GM03348 (cell line): ENCODE measurements around the gene DENND4A.
"Not testable (repeated sequence)": the region's sequence is repeated elsewhere in the genome, so short reads cannot be mapped to it uniquely, and the experiment has no call there.

Source experiments
- DNase-seq: peaks from one replicate; pipeline ENCODE4 v3.0.0; 2012; ENCODE audit warnings: low spot score

The DENND4A gene

DNA sequence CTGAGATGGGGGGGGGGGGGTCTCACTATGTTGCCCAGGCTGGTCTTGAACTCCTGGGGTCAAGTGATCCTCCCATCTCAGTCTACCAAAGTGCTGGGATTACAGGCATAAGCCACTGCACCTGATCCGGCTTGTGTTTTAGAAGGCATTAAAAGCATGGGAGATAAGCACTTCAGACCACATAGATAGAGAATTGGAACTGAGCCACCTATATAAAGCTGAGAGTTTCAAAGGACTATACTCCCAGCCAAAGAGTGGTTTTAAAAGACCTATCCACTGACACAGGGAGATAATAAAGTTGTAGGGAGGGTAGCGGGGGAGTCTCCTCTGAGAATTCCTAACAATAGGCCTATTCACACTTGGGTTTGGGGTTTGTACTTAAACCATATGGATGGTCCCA lies 34.8 kb downstream of the DENND4A start:
- no peak for DNase-seq

DNA sequence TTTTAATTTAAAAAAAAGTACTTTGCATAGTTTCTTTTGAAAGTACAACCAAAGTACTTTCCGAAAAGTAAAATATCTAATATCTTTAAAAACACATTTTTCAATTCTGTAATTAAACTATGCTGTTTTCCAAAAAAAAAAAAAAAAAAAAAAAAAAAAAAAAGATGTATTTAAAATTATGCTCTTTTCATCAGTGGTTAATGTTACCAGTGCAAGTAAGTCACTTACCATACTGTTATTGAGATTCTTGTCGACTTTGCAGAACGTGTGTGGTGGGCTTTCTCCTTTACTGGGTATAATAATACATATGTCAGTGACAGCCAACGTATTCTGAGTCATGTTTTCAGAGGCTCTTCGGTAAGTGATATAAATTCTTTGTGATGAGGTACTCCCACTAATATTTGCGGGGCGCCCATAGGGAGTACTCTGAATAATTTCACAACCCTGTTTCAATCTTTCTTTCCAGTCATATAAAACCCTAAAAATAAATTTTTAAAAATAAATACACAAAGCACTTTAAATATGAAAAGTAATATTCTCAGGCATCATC lies 39.9 kb downstream of the DENND4A start:
- no peak for DNase-seq

DNA sequence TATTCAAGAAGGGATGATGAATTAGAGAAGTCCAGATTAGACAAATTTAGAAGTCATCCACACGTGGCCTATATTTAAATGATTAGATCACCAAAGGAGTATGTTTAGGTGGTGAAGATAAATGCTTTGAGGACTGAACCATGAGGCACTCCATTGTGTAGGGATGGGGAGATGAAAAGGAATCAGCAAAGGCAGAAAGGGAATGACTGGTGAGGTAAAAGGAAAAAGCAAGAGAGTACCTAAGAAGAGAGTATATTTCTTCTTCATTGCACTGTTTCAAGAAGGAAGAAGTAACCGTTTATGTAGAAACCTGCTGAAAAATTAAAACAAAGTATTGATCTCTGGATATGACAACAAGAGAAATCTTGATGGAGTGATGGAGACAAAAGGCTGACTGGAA lies 40.7 kb downstream of the DENND4A start:
- DNase-seq: no peak

DNA sequence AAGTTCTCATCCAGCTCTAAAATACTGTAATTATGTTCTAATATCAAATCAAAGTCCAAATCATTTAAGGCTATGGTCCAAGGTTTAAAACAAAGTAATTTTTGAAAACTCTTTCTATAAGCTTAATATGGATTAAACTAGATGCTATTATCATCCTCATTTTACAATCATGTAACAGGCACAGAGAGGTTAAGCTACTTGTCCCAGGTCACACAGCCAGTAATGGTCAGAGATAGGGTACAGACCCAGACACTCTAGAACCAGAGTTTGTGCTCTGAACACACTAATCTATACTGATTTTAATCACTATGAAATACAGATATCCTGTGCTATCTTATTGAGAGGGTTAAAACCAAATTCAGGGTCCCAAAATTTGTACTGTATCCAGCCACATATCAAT lies 44.8 kb downstream of the DENND4A start:
- no peak for DNase-seq

DNA sequence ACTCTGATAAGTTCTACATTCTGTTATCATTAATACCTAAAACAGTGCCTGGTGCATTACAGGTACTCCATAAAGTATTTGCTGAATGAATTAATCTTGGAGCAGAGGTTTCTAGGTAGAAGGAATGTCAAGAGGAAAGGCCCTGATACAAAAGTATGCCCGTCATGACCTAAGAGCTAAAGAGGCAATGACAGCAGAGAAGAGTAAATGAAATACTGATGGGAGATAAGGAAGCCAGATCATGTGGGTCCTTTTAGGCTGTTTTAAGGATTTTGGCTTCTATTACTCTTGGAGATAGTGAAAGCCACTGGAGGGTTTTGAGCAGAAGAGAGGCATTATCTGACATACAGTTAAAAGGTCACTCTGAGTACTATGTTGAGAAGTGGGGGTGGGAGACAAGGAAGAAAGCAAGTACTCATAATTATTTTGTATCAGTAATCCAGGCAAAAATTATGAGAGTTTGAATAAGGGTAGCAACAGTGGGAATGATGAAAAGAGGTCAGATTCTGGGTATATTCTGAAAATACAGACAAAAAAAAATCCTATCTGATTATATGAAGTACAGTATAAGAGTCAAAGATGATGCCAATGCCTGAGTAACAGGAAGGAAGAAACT lies 48.3 kb downstream of the DENND4A start:
- DNase-seq: no peak

DNA sequence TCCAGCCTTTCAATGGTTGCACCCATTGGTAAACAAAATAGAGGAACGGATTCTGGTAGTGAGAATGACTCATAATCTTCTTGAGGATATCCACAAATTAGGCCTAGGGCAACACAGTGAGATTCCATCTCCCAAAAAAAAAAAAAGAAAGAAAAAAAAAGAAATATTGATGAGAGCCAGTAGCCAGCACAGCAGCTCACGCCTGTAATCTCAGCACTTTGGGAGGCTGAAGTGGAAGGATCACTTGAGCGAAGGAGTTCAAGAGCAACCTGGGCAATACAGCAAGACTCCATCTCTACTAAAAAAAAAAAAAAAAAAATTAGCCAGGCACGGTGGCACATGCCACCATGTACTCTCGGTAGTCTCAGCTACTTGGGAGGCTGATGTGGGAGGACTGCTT lies 51.9 kb downstream of the DENND4A start:
- no peak for DNase-seq

DNA sequence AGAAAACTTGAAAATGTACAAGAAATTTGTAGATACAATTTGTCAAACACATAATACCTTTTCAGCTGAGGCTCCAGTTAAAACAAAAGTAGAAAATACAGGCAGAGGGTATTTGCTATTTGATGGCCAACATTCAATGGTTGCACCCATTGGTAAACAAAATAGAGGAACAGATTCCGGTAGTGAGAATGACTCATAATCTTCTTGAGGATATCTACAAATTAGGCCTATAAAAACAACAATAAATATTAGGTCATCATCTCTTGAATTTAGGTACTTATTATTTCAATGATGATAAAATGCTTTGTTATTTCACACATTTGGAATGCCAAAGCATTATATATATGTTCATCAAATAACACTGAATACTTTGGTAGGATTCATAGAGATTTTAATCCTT lies 53.4 kb downstream of the DENND4A start:
- DNase-seq: no peak

DNA sequence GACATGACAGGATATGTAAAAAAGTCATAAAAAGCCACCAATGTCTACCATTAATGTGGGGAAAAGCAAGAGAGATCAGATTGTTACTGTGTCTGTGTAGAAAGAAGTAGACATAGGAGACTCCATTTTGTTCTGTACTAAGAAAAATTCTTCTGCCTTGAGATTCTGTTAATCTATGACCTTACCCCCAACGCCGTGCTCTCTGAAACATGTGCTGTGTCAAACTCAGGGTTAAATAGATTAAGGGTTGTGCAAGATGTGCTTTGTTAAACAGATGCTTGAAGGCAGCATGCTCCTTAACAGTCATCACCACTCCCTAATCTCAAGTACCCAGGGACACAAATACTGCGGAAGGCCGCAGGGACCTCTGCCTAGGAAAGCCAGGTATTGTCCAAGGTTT lies 58.5 kb downstream of the DENND4A start:
- not testable (repeated sequence) for DNase-seq

DNA sequence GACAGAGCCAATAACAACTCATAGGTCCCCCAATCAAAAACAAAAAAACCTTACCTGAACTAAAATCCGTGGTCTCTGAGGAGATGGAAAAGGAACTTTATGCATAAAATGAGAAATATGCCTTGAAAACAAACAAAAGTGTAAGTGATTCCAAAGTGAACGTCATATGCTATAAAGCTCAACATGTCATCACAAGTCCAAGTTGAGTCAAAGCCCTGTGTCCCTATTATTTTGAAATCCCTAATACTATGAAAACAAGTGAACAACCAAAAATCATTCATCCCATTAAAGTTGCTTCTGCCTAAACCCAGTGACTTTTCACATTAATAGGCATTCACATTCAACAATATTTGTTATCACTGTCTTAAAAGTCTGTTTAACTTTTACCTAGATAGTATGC lies 59.4 kb downstream of the DENND4A start:
- no peak for DNase-seq

DNA sequence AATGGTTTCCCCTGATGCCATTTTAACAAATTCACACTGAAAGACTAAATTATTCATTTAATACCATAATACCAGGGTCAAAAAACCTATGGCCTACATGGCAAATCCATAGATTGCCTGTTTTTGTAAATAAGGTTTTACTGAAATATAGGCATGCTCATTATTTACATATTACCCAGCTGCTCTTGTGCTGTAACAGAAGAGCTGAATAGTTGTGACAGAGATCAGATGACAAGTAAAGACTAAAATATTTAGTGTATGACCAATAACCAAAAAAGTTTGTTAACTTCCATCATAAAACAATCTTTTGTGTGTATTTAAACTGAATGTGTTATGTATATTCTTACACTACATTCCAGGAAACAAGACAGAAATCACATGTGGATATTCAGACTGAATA lies 60.2 kb downstream of the DENND4A start:
- no peak for DNase-seq

DNA sequence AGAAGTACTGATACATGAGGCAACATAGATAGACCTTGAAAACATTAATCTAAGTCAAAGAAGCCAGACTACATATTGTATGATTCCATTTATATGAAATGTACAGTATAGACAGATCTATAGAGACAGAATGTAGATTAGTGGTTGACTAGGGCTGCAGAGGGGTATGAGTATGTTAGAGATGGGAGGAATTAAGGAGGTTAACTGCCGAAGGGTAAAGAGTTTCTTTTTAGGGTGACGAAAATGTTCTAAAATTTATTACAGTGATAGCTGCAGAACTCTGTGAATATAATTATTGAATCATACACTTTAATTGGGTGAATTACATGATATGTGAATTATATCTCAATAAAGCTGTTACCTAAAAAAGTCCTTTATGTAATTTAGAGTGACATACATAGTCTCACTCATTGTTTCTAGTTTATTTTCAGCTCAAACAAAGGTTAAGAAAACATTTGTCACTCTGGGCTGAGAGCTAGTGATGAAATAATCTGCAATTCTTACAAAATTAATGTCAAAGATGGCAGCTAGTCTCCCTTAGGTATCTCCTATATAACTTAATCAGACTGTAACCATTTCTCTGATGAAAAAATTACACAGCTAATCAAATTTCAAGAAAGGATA lies 61.4 kb downstream of the DENND4A start:
- DNase-seq: peak; percentile 9

DNA sequence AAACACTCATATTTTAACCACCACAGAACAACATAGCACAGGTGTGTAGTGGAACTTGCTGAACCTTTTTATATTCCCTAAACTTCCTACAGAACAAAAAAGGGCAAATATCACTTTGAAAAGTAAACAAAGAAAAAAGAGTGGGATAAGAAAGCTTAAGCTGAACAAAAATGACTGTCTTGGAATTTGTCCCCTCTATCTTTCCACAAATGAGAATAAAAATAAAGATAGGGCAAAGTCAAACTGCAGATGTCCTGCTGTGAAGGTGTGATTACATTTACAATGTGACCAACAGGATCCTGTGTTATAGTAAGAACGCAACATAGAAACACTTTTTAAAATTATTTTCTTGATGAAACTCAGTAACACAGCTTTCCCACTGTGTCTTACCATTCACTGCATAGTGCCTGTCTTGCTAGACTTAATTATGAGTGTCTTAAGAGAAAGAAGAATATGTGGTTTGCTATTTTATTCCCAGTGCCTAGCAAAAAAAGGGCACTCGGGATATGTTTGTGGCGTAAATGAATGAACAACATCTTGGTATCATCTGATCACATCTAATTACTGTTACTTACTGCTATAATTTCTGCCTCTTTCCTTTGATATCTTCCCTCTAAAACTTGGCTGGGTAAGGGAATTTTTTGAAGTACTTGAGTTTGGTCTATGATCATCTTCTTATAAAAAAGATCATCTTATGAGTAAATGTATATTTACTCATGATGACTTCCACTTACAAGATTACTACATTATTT lies 67.5 kb downstream of the DENND4A start:
- DNase-seq: no peak

DNA sequence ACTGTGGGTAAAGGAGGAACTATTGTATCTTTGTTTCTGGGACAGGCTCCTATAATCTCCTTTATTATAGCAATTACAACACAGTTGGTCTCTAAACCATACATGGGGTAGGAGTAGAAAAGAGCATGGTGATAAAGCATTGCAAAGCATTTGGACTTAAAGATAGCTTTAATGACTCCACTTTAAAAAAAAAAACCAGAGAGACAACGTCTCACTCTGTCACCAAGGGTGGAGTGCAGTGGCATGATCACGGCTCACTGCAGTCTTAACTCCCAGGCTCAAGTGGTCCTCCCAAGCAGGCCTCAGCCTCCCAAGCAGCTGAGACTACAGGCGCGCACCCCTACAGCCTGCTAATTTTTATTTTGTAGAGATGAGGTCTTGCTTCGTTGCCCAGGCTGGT lies 68.2 kb downstream of the DENND4A start:
- no peak for DNase-seq

DNA sequence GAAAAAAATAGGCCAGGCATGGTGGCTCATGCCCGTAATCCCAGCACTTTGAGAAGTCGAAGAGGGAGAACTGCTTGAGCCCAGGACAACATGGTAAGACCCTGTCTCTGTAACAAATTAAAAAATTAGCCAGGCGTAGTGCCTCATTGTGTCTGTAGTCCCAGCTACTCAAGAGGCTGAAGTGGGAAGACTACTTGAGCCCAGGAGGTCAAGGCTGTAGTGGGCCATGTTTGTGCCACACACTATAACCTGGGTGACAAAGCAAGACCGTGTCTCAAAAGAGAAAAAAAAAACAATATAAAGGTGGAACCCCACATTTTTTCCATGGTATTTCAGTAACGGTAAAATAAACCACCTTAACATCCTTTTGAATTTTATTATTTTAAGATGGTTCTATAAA lies 69.9 kb downstream of the DENND4A start:
- no peak for DNase-seq

DNA sequence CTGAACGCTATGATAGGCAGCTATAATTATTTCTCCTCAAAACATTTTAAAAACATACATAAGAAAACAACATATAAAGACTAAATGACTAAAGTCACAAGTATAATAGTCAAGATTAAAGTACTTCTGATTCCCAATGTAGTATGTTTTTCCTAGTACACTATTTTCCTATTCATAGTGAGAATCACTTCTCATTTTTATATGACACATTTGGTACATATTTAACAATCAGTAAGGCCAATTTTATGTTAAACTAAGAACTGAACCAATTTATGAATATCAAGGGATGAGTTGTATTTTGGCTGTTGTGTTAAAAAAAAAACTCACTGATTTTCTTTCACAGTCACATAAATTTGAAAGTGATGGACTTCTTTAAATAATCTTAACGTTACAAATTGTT lies 79.7 kb downstream of the DENND4A start:
- DNase-seq: no peak

DNA sequence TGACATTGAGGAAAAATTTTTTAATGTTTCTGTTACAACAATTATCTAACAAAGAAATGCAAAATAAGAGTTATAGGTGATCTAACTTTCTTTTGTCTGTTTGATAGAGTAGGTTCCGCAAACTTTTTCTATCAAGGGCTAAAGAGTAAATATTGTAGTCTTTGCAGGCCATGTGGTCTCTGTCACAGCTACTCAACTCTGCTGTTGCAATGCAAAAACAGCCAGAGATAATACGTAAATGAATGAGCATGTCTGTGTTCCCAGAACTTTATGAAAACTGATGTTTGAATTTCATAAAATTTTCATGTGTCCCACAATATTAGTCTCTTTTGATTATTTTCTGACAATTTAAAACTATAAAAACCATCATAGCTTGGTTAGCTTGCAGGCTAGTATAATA lies 97.0 kb downstream of the DENND4A start:
- no peak for DNase-seq

DNA sequence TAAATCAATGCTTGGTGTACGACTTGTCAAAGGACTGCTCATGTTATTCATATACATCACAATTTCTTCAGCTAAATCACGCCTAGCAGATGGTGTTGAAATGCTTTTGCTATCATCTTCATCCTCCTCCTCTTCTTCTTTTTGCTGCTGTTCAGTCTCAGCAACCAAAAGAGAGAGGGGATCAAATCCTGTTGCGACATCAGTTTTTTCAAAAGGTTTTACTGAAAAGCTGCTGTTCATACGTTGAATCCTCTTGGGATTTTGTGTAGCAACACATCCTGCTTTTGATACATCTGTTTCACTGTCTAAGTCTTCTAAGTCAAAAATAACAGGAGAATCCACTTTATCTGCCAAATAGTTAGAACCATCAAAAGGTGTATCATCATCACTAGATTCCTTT lies 101.3 kb downstream of the DENND4A start:
- DNase-seq: no peak

DNA sequence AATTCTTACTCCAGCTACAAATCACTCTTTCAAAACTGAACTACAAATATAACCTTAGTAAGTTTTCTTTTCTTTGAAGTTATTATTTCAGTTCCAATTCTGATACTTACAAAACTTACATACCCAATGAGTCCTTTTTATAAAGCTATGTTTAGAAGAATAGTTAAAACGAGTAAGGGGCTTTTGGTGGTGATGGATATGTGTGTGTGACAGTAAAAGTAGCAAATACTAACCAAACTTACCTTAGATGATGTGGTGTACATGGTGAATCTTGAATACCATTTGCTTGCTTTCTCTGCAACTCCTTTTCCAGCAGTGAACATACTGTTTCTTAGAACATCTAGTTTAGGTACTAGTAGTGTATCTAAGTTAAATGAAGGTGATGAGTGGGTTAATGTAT lies 101.9 kb downstream of the DENND4A start:
- no peak for DNase-seq

DNA sequence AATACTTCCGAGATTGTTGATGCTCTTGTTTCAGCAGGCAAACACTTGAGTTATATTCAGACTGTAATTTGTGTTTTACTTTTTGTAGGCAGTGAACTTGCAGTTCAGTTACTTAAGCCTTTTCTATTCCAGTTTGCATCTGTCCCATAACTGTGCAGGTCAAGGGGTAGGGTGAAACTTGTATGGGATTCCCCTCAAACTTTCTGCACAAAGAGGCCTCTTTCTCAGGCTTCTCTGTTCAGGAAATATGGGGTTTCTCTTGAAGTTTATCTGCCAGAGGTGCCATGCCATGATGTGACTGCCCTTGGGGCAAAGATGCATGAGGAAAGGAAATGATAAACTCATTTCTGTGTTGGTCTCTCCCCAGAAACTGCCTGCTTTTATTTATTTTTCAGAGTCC lies 103.6 kb downstream of the DENND4A start:
- no peak for DNase-seq

DNA sequence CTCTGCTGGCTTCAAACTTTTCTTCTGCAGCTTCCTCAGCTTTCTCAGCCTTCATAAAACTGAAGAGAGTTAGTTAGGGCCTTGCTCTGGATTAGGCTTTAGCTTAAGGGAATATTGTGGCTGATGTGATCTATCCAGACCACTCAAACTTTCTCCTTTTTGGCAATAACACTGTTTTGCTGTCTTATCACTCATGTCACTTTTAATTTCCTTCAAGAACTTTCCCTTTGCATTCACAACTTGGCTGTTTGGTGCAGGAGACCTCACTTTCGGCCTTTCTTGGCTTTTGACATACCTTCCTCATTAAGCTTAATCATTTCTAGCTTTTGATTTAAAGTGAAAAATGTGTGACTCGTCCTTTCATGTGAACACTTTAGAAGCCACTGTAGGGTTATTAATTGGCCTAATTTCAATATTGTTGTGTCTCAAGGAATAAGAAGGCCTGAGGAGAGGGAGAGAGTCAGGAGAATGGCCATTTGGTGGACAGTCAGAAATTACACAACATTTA lies 109.6 kb downstream of the DENND4A start:
- DNase-seq: no peak

DNA sequence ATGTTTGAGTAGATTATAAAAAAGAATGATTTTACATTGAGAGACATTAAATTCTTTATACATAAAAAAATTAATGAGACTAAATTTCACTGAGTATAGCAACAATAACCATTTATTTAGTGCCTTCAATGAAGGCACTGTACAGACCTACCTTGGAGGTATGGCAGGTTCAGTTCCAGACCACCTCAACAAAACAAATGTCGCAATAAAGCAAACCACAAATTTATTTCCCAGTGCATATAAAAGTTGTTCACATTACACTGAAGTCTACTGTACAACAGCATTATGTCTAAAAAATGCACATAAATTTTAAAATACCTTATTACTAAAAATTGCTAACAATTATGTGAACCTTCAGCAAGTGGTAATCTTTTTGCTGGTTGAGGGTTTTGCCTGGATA lies 111.5 kb downstream of the DENND4A start:
- DNase-seq: no peak

DNA sequence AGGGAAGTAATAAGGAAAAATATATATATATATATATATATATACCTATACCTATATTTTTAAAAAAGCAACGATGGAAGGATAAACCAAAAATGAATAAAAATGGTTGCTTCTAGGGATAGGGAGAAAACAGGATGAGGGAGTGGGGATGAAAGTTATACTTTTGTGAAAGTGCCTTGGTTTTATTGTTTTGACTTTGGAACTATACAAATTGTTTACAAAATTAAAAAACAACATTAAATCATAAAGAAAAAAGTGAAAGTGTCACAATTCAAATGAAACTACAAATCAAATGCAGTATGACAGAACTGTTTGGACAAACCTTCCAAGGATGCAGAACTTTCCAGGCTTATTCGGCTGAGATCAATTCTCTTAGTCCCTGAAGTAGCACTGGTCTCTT lies 116.0 kb downstream of the DENND4A start:
- no peak for DNase-seq

DNA sequence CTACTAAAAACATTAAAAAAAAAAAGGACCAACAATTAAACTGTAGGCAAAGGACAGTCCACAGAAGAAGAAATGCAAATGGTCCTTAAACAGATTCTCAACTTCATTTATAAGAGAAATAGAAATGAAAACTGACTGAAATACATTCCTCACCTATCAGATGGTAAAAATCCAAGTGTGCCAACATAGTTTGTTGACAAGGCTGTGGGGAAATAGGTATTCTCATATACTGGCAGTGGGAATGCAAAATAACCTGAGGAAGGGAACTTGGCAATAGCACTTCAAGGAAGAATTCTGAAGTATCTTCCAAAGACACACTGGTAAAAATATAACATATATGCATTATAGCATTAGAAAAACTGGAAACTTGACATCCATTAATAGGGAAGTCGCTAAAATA lies 116.5 kb downstream of the DENND4A start:
- no peak for DNase-seq
